RPMI7951 (cell line): Measurements from ENCODE around the gene SLC6A3. TPM values are rescaled to one million over a fixed set of nuclear protein-coding genes. Genes with fewer than 3 reads are reported as not detected.
"Not testable (repeated sequence)": the region's sequence is repeated elsewhere in the genome, so short reads cannot be mapped to it uniquely, and the experiment has no call there.

Experiments
- DNase-seq: peaks from one replicate; pipeline ENCODE4 v3.0.0-alpha.2; 2012; ENCODE audit warnings: low read depth
- total RNA-seq: library from RNA; depleted of rRNA; stranded (reverse); fragments of >200 nt; shearing (Covaris generic); gene quantifications from 2 replicates; pipeline ENCODE4 v1.2.3, GENCODE V29; 2014

Gene SLC6A3
- total RNA-seq, 1 experiment from 2014 or later, result not detected

DNA sequence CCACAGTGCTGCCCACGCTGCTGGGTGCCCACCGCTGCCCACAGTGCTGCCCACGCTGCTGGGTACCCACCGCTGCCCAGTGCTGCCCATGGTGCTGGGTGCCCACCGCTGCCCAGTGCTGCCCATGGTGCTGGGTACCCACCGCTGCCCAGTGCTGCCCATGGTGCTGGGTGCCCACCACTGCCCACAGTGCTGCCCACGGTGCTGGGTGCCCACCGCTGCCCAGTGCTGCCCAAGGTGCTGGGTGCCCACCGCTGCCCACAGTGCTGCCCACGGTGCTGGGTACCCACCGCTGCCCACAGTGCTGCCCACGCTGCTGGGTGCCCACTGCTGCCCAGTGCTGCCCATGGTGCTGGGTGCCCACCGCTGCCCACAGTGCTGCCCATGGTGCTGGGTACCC lies 22.7 kb downstream of the SLC6A3 start:
- not testable (repeated sequence) for DNase-seq

DNA sequence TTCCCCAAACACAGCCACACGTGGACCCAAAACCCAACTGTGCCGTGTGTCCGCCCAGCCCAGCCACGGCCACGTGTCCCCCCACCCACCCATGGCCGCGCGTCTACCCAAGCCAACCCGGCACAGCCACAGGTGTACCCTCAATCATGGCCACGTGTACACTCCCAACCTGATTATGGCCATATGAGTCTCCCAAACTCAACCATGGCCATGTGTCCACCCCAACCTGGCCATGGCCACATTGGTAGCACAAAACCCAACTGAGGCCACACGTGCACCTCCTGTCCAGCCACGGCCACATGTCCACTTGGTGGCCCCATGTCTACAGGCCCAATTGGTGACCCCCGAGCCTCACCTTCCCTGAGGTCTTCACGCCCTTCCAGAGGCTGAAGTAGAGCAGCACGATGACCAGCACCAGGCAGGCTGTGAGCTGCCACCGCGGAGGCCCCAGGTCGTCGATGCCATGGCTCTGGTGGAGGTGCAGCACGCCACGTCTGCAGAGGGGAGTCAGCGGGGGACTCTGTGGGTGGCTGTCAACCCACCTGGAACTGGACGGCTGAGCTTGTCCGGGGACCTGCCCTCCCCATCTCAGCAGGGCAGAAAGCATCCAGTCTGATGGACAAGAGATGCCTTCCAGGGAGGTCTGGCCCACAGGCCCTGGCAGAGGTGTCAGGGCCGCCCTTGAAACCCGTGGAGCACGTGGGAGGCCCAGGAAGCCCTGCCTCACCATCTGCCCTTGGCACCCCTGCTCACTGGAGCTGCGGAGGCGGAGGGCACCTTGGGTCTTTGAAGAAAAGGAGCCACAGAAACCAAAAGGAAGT lies 23.5 kb downstream of the SLC6A3 start:
- no peak for DNase-seq

DNA sequence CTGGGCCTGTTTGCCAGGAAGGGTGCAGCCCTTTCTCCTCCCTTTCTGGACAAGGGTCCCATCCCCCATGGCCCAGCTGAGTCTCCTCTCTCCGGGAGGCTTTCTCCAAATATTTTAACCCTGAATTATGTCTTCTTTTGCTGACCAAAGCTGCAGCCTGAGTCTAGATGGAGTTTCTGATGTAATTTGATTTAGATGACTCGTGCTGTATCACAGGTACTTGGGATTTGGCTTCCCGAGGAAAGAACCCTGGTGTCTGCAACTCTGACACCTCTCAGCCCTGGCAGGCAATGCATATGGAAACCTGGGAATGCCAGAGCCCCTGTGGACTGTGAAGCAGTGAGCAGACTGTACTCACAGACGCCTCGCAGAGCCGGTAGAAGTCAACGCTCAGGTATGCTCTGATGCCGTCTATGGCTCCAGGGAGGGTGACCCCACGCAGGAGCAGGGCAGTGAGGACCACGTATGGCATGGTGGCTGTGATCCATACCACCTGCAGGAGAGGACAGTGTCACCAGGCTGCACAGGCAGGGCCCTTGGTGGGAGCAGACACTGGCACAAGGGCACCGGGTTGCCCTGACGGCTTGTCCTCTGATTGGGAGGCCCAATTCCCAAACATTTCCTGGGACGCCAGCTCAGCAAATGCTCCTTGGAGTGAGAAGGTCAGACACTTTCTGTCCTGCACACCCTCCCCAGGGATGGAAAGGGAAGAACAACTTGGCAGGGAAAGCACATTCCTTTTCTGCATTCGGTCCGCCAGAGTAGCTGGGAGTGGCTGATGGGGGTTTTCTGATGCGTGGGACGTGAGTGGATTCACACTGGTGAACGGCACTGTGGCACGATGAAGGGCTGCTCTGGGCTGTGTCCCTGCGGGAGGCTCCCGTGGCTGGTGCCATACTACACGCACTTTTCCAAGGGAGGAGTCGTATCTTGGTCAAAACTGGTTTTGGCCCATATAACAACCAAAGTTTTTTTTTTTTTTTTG lies 24.7 kb downstream of the SLC6A3 start:
- no peak for DNase-seq

DNA sequence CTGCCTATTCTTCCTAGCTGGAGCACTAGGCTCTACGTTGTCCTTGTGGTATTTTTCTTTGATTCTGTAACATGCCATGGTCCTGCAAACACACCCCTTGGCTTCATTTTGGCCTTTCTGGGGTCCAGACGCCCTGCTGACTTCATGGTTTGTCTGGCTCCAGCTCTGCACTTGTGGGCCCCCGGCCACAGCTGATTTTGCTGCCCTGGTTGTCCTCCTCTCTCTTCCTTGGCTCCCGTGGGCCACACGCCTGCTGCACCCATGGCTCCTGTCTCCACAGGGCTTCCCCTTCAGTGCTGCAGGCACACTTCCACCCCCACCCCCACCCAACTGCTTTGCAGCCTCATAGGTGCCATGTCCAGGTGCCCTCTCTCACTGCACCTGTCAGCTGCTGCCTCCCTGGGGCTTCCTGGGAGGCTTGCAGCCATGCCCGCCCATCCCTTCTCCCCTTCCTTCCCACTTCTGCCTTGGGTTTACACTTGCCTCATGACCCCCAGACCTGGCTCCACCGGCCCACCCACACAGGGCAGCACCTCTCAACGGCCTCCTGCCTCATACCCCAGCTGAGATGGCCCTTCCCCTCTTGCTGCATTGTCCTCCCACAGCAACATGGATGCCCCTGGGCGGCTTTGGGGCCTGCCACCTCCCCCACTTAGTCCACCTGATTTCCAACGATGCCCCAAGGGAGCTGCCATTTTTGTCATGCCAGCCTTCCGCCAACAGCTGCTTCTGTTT lies 25.6 kb downstream of the SLC6A3 start:
- DNase-seq, result no peak

DNA sequence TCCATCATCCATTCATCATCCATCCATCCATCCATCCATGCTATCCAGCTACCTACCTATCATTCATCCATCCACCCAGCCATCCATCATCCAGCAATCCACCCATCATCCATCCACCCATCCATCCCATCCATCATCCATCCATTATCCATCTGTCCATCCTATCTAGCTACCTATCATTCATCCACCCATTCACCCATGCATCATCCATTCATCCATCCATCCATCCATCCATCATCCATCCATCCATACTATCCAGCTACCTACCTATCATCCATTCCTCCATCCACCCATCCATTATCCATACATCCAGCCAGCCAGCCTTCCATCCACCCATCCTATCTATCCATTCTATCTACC lies 26.3 kb downstream of the SLC6A3 start:
- no peak for DNase-seq

DNA sequence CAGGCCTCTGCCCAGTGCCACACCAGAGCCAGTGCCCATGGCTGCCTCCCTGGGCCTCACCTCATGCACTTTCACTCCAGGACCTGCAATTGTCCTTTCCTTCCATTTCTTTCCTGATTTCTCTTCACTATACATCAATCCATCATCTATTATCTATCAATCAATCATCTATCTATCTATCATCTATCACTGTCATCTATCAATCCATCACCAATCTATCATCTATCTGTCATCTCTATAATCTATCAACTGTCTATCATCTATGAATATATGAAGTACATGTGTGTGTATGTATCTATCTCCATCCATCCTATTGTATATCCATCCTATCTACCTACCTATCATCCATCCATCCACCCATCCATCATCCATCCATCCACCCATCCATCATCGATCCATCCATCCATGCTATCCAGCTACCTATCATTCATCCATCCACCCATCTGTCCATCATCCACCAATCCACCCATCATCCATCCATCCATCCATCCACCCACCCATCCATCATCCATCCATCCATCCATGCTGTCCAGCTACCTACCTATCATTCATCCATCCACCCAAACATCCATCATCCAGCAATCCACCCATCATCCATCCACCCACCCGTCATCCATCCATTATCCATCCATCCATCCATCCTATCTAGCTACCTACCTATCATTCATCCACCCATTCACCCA lies 26.9 kb downstream of the SLC6A3 start:
- DNase-seq, result no peak

DNA sequence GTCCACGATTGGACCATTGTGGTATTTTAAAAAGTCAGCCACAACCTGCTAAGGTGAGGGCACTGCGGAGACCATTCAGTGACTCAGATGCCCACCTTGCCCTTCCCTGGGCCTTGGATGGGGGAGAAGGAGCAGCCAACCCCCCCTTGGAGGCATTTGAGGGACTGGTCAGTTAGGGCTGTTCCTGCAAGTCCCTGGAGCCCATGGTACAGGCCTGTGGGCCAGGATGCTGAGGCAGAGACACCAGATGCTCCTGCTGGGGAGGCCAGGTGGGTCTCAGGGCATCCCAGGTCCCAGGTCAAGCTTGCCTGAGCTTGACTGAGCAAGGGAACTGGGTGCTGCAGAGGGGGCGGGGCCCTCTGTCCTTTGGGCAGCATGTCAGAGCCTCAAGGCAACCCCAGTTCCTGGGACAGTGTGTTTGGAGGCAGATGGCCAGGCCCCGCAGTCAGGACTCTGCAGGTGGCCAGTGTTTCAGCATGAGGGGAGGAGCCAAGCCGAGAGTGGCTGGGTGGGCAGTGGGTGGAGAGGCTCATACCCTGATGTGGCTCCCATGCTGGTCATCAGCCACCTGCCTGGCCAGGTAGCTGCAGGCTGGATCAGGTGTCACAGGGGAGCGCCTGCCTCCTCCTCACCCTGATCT lies 27.5 kb downstream of the SLC6A3 start:
- no peak for DNase-seq

DNA sequence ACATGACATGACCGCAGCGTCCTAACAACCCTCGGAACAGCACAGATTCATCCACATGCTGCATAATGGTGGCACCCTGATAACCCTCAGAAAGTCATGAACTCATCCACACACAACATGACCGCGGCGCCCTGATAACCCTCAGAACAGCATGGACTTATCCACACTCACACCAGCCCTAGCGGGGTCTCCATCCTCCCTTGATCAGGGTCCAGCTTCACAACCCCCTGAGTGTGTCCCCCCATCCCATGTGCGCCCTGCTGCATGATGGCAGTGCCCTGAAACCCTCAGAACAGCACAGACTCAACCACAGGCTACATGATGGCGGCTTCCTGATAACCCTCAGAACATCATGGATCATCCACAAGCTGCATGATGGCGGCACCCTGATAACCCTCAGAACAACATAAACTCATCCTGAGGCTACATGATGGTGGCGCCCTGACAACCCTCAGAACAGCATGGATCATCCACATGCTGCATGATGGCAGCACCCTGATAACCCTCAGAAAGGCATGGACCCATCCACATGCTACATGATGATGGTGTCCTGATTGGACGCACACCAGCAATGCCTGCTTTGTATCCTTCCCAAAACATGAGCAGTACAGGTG lies 28.3 kb downstream of the SLC6A3 start:
- DNase-seq, result no peak

DNA sequence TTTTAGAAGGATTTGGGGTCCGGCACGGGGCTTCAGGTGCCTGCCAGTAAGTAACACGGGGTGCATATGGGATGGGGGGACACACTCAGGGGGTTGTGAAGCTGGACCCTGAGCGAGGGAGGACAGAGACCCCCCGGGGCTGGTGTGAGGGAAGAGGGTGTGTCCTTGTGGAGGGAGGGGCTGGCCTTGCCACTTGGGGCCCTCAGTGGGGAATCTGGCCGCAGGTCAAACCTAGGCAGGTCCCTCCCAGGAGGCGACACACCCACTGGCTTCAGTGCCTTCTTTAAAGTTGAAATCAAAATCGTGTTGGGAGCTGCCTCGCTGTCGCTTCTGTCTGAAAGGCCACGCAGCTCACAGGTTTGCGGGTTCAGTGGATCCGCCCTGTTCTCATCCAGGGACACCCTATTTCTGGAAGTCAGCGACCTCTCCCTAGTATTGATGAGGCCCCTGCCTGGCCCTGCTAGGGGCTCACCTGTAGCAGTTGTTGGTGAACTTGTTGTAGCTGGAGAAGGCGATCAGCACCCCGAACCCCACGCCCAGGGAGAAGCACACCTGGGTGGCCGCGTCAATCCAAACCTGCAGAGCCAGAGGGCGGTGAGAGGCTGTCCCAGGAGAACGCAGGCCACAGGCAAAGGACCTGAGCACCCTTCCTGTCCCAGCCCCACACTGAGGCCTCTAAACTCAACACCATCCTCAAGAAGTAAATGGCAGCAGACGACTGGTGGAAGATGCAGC lies 29.4 kb downstream of the SLC6A3 start:
- no peak for DNase-seq

DNA sequence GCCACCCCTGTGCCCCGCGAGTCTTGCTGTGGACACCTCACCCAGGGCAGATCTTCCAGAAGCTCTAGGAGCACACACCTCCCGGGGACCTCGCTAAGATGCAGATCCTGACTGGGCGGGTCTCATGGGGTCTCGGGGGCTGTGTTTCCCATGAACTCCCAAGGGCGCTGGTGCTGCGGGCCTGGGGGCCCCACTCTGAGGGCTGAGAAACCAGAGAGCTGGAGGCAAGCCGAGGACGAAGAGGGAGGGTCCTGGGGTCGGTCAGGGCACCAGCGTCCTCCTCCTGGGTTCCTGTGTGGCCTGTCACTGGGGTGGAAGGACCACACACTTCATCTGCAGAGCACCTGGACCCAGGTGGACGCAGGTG lies 30.2 kb downstream of the SLC6A3 start:
- no peak for DNase-seq

DNA sequence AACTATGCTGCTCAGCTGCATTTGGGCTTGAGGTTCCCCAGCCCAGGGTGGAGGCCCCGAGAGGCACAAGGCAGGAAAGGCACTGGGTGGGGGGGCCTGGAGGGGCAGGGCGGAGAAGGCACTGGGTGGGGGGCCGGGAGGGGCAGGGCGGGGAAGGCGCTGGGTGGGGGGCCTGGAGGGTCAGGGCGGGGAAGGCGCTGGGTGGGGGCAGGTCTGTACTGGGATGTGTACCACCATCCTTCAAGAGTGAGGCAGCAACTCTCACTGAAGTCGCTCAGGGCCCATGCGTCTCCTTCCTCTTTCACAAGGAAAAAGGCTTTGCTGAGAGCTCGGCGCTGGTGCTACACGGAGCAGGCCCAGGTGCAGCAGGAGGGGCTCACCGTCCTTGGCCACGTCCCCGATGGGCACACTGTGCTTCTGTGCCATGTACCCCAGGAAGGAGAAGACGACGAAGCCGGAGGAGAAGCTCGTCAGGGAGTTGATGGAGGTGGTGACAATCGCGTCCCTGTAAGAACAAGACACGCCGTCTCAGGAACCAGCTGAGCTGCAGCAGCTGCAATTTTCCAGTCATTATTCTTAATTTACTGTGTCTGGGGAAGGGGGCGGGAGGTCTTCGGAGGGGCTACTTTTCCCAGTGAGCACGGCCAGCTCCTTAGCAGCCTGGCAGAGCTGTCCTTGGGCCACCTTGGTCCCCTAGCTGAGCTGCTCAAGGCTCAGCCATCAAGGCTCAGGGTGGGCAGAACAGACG lies 30.8 kb downstream of the SLC6A3 start:
- no peak for DNase-seq

DNA sequence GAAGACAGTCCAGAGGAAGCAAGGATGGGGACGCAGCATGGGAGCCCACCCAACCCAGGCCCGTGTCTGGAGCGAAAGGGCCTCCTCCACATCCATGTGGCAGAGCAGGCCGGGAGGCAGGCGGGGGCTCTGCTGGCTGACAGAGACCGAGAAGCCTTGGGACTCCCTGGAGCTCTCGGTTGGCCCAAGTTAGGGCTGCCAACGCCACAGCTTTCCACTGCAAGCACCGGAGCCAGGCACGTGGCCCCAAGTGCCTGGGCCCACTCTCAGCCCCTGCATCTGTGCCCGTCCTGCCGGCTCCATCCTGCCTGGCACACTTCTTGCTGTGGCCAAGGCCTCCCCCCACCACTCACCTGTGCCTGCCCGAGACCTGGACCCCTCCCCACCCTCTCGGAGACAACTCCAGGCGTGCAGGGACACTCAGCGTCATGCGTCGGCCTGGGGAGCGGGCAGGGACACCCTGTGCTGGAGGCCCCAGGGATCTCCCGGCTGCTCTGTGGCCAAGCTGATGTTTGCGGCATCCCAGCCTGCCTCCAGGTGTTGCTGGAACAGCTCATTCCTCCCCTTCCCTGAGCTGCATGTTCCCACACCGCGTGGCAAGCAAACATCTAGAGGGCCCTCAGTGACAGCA lies 31.5 kb downstream of the SLC6A3 start:
- no peak for DNase-seq

DNA sequence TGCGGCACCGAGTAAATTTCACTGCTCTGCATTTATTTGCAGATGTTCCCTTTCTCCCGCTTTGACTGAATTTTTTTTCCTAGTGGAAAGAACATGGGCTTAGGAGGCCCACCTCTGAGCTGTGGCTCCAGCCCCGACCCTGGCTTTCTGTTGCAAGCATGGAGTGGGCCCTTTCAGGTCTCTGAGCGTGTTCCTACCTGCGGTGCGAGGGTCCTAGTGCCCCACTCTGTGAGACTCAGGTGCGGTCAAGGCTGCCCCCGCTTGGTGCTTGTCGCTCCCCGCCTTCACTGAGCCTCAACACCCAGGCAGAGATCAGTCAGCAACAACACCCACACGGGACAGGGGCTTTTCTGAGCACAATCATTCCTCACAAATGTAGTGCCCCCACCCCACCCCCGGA lies 32.0 kb downstream of the SLC6A3 start:
- DNase-seq, result no peak

DNA sequence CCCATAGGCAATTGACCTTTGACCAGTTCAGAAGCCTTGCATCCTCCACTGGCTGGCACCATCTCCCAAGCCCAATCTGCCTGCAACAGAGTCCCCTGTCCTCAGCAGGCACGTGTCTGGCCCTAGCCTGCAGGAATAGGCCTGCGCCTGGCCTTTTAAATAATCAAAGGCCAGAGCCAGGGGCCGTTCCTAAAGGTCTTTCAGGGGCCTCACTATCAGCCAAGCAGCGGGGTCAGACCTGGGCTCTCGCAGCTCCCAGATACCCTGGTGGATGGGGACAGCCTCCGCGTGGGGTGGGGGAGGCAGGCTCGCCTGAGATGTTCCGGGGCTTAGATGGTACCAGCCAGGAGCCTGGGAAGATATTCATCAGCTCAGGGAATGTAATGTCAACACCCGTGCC lies 32.6 kb downstream of the SLC6A3 start:
- no peak for DNase-seq

DNA sequence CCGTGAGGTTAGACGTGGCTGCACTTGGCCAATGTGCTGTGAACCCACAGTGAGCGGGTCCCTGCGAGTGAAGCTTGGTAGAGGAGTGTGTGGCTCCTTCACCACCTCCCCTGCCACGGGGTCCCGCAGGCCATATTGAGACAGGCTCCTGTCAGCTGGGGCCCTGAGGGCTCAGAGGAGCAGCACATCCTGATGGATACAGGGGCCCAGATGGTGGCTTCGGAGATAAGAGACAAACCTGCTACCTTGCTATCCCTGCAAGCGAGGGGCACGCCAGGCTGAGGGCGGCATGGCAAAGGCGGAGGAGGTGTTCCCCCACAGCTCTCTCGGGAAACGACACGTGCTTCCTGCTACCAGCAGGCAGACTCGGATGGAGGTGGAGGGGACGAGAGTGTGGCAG lies 33.1 kb downstream of the SLC6A3 start:
- no peak for DNase-seq

DNA sequence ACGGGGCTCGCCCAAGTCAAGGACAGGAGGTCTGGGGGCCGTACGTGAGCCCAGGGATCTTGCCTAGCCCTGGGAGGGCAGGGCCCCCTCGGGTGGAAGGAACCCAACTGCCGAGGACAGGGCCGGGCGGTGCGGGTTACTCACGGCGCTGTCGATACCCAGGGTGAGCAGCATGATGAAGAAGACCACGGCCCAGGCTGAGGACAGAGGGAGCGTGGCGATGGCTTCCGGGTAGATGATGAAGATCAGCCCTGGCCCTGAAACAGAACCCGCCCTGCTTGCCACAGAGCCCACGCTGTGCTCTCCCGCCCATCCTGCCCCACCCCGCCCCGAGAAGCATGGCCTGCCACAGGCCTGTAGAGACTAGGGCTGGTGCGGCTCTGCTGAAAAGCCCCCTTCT lies 34.1 kb downstream of the SLC6A3 start:
- no peak for DNase-seq

DNA sequence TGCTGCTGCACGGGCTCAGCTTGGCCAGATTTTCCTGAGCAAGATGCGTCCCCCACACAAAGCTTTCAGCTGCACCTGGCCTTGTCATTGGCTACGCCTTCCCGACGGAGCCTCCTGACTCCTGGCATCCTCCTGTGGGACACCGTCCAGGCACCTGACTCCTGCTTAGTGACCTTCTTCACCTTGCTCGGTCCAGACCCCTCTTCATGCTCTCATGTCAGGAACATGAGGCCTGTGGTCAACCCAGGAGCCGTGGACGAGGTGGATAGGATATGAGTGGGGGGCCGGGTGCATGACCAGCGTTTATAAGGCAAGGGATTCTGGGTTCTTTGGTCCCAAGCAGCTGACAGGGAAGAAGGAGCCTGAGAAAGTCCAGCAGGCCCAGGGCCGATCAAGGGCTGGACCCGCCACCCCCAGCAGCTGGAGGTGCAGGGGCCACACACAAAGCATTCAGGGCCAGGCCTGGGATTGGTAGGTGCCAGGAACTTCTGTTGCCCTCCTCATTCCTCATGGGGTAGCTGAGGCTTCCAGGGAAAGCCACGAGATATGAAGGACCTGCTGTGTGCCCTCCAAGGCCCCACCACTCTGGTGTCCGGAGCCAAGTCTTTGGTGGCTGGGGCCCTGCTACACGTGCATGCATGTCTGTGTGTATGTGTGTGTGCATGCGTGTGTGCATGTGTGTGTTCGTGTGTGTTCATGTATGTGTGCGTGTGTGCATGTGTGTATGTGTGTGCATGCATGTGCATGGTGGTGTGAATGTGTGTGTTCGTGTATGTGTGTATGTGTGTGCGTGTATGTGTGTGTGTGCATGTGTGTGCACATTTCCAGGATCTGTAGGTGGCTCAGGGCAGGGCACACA lies 34.9 kb downstream of the SLC6A3 start:
- no peak for DNase-seq
